Measurements from ENCODE around the gene USP17L20.
"Not testable (repeated sequence)": the region's sequence is repeated elsewhere in the genome, so short reads cannot be mapped to it uniquely, and the experiment has no call there.

GRCh38 chr4:9234085-9234484 lies 23.8 kb upstream of the USP17L20 start, which contains the start of gene USP17L15:
- not testable (repeated sequence) for TF ChIP-seq SIN3A (IDR thresholded peaks at IDR 0.05; ENCODE audit: low read depth); CEBPB (IDR thresholded peaks at IDR 0.05; ENCODE audit: low read depth); ZBTB33 (IDR thresholded peaks at IDR 0.05; ENCODE audit: extremely low read depth, insufficient replicate concordance, low read length)

Measured in HCT116 (cell line).